HepG2 (cell line): ENCODE measurements around the gene SEC14L2. TPM values are rescaled to one million over a fixed set of nuclear protein-coding genes. Genes with fewer than 3 reads are reported as not detected.

ENCODE experiments used
- ARHGAP35 ChIP-seq: sonication (generic); formaldehyde crosslinking; IDR thresholded peaks from 2 replicates; pipeline ENCODE4 v1.9.0; 2022; ENCODE audit warnings: mild to moderate bottlenecking, inconsistent platforms, moderate library complexity, missing genetic modification reagents, borderline replicate concordance
- ATM ChIP-seq: fragments of 450-650 bp; IDR thresholded peaks from 2 replicates; pipeline ENCODE4 v1.7.1; 2017; ENCODE audit warnings: mild to moderate bottlenecking, borderline replicate concordance
- JARID2 ChIP-seq: sonication (generic); formaldehyde crosslinking; IDR thresholded peaks from 2 replicates; pipeline ENCODE4 v1.8.1; 2023; ENCODE audit warnings: missing genetic modification reagents, inconsistent platforms; ENCODE audit not compliant: insufficient replicate concordance
- KDM1A ChIP-seq: IDR thresholded peaks from 2 replicates; pipeline ENCODE4 v1.6.1; 2016; ENCODE audit warnings: missing compliant biosample characterization
- KDM5B ChIP-seq: sonication (generic); formaldehyde crosslinking; IDR thresholded peaks from 2 replicates; pipeline ENCODE4 v1.4.0; 2020; ENCODE audit warnings: missing genetic modification reagents, mild to moderate bottlenecking, borderline replicate concordance
- NKX3-1 ChIP-seq: sonication (generic); formaldehyde crosslinking; IDR thresholded peaks from 2 replicates; pipeline ENCODE4 v1.5.0; 2020; ENCODE audit warnings: missing genetic modification reagents
- RAD21 ChIP-seq: fragments of 450-650 bp; formaldehyde crosslinking; IDR thresholded peaks from 2 replicates; pipeline ENCODE4 v1.5.0; 2020; ENCODE audit warnings: mild to moderate bottlenecking
- TEAD2 ChIP-seq: sonication (generic); formaldehyde crosslinking; IDR thresholded peaks from 2 replicates; pipeline ENCODE4 v1.9.0; 2021; ENCODE audit warnings: missing genetic modification reagents
- YY1 ChIP-seq: IDR thresholded peaks from 2 replicates; pipeline ENCODE4 v1.6.1; 2011; ENCODE audit warnings: low read length, low read depth, moderate library complexity, mild to moderate bottlenecking; ENCODE audit not compliant: insufficient read depth, insufficient replicate concordance
- ZBTB7A ChIP-seq: sonication (generic); formaldehyde crosslinking; IDR thresholded peaks from 2 replicates; pipeline ENCODE4 v1.8.0; 2022; ENCODE audit warnings: mild to moderate bottlenecking, missing genetic modification reagents
- ZMYM2 ChIP-seq: sonication (generic); formaldehyde crosslinking; IDR thresholded peaks from 2 replicates; pipeline ENCODE4 v1.8.0; 2022; ENCODE audit warnings: mild to moderate bottlenecking, missing genetic modification reagents
- ZNF3 ChIP-seq: IDR thresholded peaks from 2 replicates; pipeline ENCODE4 v1.7.0; 2017; ENCODE audit warnings: inconsistent platforms
- ZNF33B ChIP-seq: sonication (generic); formaldehyde crosslinking; IDR thresholded peaks from 2 replicates; pipeline ENCODE4 v1.5.1; 2020; ENCODE audit warnings: mild to moderate bottlenecking, missing genetic modification reagents
- ZSCAN12 ChIP-seq: sonication (generic); formaldehyde crosslinking; IDR thresholded peaks from 2 replicates; pipeline ENCODE4 v1.9.0; 2021; ENCODE audit warnings: mild to moderate bottlenecking, missing genetic modification reagents
- polyA plus RNA-seq, 8 experiments: library from polyadenylated mRNA; depleted of rRNA in 3 of 8; stranded (reverse) in 7 of 8; unstranded in 1 of 8; fragments of >200 nt; fragmentation: Illumina TruSeq in 4 of 8; extraction: Trizol in 4 of 8; gene quantifications; 2 replicates each; pipeline versions ENCODE4 v1.2.1 to v1.2.3, GENCODE V29; 2011 to 2016; ENCODE audit warnings: low read depth in 4 of 8, missing spikeins in 1 of 8, mixed read lengths in 1 of 8; ENCODE audit not compliant: insufficient read depth in 1 of 8
- total RNA-seq, 5 experiments: library from RNA; depleted of rRNA; stranded (reverse); fragments of >200 nt; fragmentation: Illumina TruSeq; extraction: Trizol; gene quantifications; 2 replicates each; pipeline ENCODE4 v1.2.3, GENCODE V29; 2016; ENCODE audit warnings: low read depth in 1 of 5
- TF ChIP-seq, protein P1 (sequence below): sonication (generic); formaldehyde crosslinking; conservative IDR thresholded peaks from 2 replicates; pipeline ENCODE4 v1.8.0; 2022; ENCODE audit warnings: mild to moderate bottlenecking, moderate library complexity, missing genetic modification reagents
- TF ChIP-seq, protein P2 (sequence below): IDR thresholded peaks from 2 replicates; pipeline ENCODE4 v1.6.1; 2016; ENCODE audit warnings: mild to moderate bottlenecking
- TF ChIP-seq, protein P3 (sequence below): sonication (generic); formaldehyde crosslinking; IDR thresholded peaks from 2 replicates; pipeline ENCODE4 v1.4.0; 2020; ENCODE audit warnings: missing genetic modification reagents
- TF ChIP-seq, protein P4 (sequence below): sonication (generic); formaldehyde crosslinking; IDR thresholded peaks from 2 replicates; pipeline ENCODE4 v1.4.0; 2020; ENCODE audit warnings: missing genetic modification reagents, borderline replicate concordance

SEC14L2 gene
- total and polyA plus RNA-seq, 2 of the 13 experiments (the other 11 are each of a cell fraction or from before 2014, with no cell fraction given) = 4.1 to 5.1 TPM

DNA sequence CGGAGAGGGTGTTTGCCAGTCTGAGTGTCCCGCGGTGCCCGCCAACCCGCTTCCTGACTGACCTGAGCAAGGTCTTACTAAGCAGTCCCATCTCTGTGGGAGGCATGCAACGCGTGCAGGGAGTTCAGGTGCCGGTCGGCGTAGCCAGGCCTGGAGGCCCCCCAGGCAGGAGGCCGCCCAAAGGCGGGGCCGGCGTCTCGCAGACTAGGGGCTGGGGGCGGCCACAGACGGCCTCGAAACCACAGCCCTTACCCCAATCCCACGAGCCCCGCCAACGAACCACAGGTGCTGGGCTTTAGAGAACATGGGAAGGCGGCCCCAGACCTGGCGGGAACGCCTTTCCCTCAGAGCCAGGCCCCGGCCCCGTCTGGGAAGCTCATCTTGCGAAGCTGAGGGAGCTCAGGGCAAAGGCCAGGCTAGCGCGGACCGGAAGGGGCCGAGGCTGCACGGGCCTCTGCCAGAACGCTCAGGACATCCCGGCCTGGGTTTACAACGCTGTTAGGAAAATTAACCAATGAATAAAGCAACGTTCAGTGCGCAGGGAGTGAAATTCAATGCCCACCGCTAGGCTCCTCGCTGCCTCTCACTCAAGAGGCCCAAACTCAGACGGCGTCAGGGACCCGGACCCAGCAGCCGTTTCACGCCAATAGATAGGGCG, 26.6 kb downstream of the SEC14L2 start (continued):
- TF ChIP-seq, protein P1, sequence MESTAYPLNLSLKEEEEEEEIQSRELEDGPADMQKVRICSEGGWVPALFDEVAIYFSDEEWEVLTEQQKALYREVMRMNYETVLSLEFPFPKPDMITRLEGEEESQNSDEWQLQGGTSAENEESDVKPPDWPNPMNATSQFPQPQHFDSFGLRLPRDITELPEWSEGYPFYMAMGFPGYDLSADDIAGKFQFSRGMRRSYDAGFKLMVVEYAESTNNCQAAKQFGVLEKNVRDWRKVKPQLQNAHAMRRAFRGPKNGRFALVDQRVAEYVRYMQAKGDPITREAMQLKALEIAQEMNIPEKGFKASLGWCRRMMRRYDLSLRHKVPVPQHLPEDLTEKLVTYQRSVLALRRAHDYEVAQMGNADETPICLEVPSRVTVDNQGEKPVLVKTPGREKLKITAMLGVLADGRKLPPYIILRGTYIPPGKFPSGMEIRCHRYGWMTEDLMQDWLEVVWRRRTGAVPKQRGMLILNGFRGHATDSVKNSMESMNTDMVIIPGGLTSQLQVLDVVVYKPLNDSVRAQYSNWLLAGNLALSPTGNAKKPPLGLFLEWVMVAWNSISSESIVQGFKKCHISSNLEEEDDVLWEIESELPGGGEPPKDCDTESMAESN (CRISPR knock-in tag) = peak; percentile 75; the same call in 1 of the 2 replicates
- no peak for TF ChIP-seq ZNF3 (CRISPR knock-in tag)
- TF ChIP-seq ZBTB7A = peak; percentile 84
- no peak for TF ChIP-seq KDM1A
- TF ChIP-seq ATM = no peak
- TF ChIP-seq ZNF33B (CRISPR knock-in tag) = peak; percentile 69; the same call in 1 of the 2 replicates
- TF ChIP-seq ZMYM2 = peak; percentile 42
- peak; percentile 74; the same call in 1 of the 2 replicates for TF ChIP-seq KDM5B (CRISPR knock-in tag)
- peak; percentile 36; the same call in 1 of the 2 replicates for TF ChIP-seq TEAD2 (CRISPR knock-in tag)
- no peak for TF ChIP-seq YY1
- TF ChIP-seq, protein P2, sequence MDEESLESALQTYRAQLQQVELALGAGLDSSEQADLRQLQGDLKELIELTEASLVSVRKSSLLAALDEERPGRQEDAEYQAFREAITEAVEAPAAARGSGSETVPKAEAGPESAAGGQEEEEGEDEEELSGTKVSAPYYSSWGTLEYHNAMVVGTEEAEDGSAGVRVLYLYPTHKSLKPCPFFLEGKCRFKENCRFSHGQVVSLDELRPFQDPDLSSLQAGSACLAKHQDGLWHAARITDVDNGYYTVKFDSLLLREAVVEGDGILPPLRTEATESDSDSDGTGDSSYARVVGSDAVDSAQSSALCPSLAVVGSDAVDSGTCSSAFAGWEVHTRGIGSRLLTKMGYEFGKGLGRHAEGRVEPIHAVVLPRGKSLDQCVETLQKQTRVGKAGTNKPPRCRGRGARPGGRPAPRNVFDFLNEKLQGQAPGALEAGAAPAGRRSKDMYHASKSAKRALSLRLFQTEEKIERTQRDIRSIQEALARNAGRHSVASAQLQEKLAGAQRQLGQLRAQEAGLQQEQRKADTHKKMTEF (CRISPR knock-in tag) = no peak
- TF ChIP-seq, protein P3, sequence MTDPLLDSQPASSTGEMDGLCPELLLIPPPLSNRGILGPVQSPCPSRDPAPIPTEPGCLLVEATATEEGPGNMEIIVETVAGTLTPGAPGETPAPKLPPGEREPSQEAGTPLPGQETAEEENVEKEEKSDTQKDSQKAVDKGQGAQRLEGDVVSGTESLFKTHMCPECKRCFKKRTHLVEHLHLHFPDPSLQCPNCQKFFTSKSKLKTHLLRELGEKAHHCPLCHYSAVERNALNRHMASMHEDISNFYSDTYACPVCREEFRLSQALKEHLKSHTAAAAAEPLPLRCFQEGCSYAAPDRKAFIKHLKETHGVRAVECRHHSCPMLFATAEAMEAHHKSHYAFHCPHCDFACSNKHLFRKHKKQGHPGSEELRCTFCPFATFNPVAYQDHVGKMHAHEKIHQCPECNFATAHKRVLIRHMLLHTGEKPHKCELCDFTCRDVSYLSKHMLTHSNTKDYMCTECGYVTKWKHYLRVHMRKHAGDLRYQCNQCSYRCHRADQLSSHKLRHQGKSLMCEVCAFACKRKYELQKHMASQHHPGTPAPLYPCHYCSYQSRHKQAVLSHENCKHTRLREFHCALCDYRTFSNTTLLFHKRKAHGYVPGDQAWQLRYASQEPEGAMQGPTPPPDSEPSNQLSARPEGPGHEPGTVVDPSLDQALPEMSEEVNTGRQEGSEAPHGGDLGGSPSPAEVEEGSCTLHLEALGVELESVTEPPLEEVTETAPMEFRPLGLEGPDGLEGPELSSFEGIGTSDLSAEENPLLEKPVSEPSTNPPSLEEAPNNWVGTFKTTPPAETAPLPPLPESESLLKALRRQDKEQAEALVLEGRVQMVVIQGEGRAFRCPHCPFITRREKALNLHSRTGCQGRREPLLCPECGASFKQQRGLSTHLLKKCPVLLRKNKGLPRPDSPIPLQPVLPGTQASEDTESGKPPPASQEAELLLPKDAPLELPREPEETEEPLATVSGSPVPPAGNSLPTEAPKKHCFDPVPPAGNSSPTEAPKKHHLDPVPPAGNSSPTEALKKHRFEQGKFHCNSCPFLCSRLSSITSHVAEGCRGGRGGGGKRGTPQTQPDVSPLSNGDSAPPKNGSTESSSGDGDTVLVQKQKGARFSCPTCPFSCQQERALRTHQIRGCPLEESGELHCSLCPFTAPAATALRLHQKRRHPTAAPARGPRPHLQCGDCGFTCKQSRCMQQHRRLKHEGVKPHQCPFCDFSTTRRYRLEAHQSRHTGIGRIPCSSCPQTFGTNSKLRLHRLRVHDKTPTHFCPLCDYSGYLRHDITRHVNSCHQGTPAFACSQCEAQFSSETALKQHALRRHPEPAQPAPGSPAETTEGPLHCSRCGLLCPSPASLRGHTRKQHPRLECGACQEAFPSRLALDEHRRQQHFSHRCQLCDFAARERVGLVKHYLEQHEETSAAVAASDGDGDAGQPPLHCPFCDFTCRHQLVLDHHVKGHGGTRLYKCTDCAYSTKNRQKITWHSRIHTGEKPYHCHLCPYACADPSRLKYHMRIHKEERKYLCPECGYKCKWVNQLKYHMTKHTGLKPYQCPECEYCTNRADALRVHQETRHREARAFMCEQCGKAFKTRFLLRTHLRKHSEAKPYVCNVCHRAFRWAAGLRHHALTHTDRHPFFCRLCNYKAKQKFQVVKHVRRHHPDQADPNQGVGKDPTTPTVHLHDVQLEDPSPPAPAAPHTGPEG = peak; percentile 67; the same call in 1 of the 2 replicates
- peak; percentile 76; the same call in 1 of the 2 replicates for TF ChIP-seq ZSCAN12
- TF ChIP-seq ARHGAP35 (CRISPR knock-in tag) = 0 out of 2 replicates have a peak, but pooled peaks have one; percentile 19
- peak; percentile 79 for TF ChIP-seq NKX3-1 (CRISPR knock-in tag)
- TF ChIP-seq, protein P4, sequence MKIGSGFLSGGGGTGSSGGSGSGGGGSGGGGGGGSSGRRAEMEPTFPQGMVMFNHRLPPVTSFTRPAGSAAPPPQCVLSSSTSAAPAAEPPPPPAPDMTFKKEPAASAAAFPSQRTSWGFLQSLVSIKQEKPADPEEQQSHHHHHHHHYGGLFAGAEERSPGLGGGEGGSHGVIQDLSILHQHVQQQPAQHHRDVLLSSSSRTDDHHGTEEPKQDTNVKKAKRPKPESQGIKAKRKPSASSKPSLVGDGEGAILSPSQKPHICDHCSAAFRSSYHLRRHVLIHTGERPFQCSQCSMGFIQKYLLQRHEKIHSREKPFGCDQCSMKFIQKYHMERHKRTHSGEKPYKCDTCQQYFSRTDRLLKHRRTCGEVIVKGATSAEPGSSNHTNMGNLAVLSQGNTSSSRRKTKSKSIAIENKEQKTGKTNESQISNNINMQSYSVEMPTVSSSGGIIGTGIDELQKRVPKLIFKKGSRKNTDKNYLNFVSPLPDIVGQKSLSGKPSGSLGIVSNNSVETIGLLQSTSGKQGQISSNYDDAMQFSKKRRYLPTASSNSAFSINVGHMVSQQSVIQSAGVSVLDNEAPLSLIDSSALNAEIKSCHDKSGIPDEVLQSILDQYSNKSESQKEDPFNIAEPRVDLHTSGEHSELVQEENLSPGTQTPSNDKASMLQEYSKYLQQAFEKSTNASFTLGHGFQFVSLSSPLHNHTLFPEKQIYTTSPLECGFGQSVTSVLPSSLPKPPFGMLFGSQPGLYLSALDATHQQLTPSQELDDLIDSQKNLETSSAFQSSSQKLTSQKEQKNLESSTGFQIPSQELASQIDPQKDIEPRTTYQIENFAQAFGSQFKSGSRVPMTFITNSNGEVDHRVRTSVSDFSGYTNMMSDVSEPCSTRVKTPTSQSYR = no peak
- no peak for TF ChIP-seq JARID2 (CRISPR knock-in tag)
- TF ChIP-seq RAD21 (CRISPR knock-in tag) = no peak; the same call in 1 of the 2 replicates
